ENCODE data around the gene HECTD3.

The HECTD3 gene

GRCh38 chr1:44970317-44970716, 40.8 kb downstream of the HECTD3 start:
- TF ChIP-seq CTCF (IDR thresholded peaks at IDR 0.05): no peak

- TF ChIP-seq CTCF (IDR thresholded peaks at IDR 0.05): no peak
These were observed 46.7 kb downstream of the HECTD3 start for GRCh38 chr1:44964396-44964795.

- no peak for TF ChIP-seq CTCF (IDR thresholded peaks at IDR 0.05)
These were observed 48.4 kb downstream of the HECTD3 start for GRCh38 chr1:44962729-44963128.
